ENCODE measurements around the gene PSMD8. TPM values are rescaled to one million over a fixed set of nuclear protein-coding genes. Genes with fewer than 3 reads are reported as not detected.
A peak's percentile ranks its signal among the peaks of the same experiment; 100 is the strongest.

Gene PSMD8
- total and polyA plus RNA-seq, 4 experiments from 2014 or later = 89.6 to 197 (median 134) TPM

GRCh38 chr19:38371081-38371480 is 3.3 kb upstream of the PSMD8 start:
- intact Hi-C loops (cut with micrococcal nuclease) = loop anchor here (10.0 kb wide), 2 partner anchors 244 to 466 kb away; partner anchors contain the start of genes EIF3K, MAP4K1, SIPA1L3 and WDR87

GRCh38 chr19:38373907-38374331 is 452 bp upstream of the PSMD8 start:
- H3K4me3 Mint-ChIP-seq = peak overlapping the region; percentile 90 to 99 (median 98)
- no peaks in the 10 kb centered on the region for H3K27me3 ChIP-seq (ENCODE audit: insufficient read depth, low read length)
- POLR2A ChIA-PET (ENCODE audit: partially characterized antibody) = interaction anchor here (0.8 to 5.7 kb wide), 23 partner anchors 11 to 1062 kb away, joined by 3 to 90 read pairs (median 6); partner anchors contain the start of genes ACTN4, CATSPERG, EIF3K and FAM98C
- H3K9me3 Mint-ChIP-seq = no peaks in the 10 kb centered on the region
- H3K4me1 Mint-ChIP-seq = peaks cover 16 to 30% (median 23%) of the 10 kb centered on the region in 4 donors
- no peak for DNase-seq
- H3K27ac Mint-ChIP-seq = peak overlapping the region; percentile 90 to 99 (median 98)
- H3K4me3 ChIP-seq (ENCODE audit: low read length in 2 of 2) = peak overlapping the region; percentile 64 to 97
- H3K9me3 ChIP-seq (ENCODE audit: control insufficient read depth in 1 of 2, low read length in 2 of 2) = no peaks in the 10 kb centered on the region
- peak overlapping the region; percentile 94 for H3K27ac ChIP-seq (ENCODE audit: low read depth, low read length)
- peaks cover 30% of the 10 kb centered on the region for H3K4me1 ChIP-seq (ENCODE audit: insufficient read depth, low read length)
- intact Hi-C loops (cut with micrococcal nuclease) = loop anchor here (1.0 to 10.0 kb wide), 8 partner anchors 12 to 525 kb away; partner anchors contain the start of genes EIF3K, GGN, MAP4K1 and NFKBIB
- H3K36me3 Mint-ChIP-seq = peaks cover 14 to 18% of the 10 kb centered on the region in 2 donors
- H3K27me3 Mint-ChIP-seq = peaks cover 2% of the 10 kb centered on the region in 2 donors
- CTCF ChIA-PET (ENCODE audit: partially characterized antibody) = interaction anchor here (0.9 to 3.1 kb wide), 19 partner anchors 12 to 557 kb away, joined by 3 to 31 read pairs (median 5); partner anchors contain the start of genes CATSPERG, FAM98C, GGN and MRPS12
- H3K36me3 ChIP-seq (ENCODE audit: insufficient read depth, low read length) = peaks cover 12% of the 10 kb centered on the region

More at GRCh38 chr19:38371081-38371480, 3.3 kb upstream of the PSMD8 start:
- Histone ChIP-seq H3K4me3 (ENCODE audit: low read length in 2 of 2) (no peak overlapping the region), H3K27ac (ENCODE audit: low read depth, low read length) (no peak overlapping the region), H3K36me3 (ENCODE audit: insufficient read depth, low read length) (no peaks in the 10 kb centered on the region), H3K9me3 (ENCODE audit: control insufficient read depth in 1 of 2, low read length in 2 of 2) (no peaks in the 10 kb centered on the region), H3K4me1 (ENCODE audit: insufficient read depth, low read length) (peaks cover 17% of the 10 kb centered on the region), H3K27me3 (ENCODE audit: insufficient read depth, low read length) (no peaks in the 10 kb centered on the region)
- H3K27me3 Mint-ChIP-seq = peaks cover 2 to 5% of the 10 kb centered on the region in 2 donors
- peaks cover 9 to 12% of the 10 kb centered on the region in 2 donors for H3K36me3 Mint-ChIP-seq
- CTCF ChIA-PET (ENCODE audit: partially characterized antibody) = interaction anchor here (0.6 to 0.9 kb wide), 2 partner anchors 35 to 40 kb away, joined by 3 read pairs; partner anchors contain the start of gene CATSPERG
- peaks cover 11 to 21% (median 16%) of the 10 kb centered on the region in 4 donors for H3K4me1 Mint-ChIP-seq
- H3K9me3 Mint-ChIP-seq = no peaks in the 10 kb centered on the region
- POLR2A ChIA-PET (ENCODE audit: partially characterized antibody) = interaction anchor here (0.9 kb wide), 1 partner anchor 35 kb away, joined by 3 read pairs; the partner anchor contains the start of gene CATSPERG
- H3K27ac Mint-ChIP-seq = no peak overlapping the region
- DNase-seq = peak in 1 of 5 donors; percentile 8
- H3K4me3 Mint-ChIP-seq = no peak overlapping the region

GRCh38 chr19:38375098-38375493 is 725 bp downstream of the PSMD8 start:
- H3K27me3 Mint-ChIP-seq = peaks cover 2% of the 10 kb centered on the region in 2 donors
- peaks cover 21% of the 10 kb centered on the region for H3K36me3 ChIP-seq (ENCODE audit: insufficient read depth, low read length)
- H3K4me3 Mint-ChIP-seq = peak overlapping the region; percentile 96 to 99 (median 98)
- peak overlapping the region; percentile 71 to 97 for H3K4me3 ChIP-seq (ENCODE audit: low read length in 2 of 2)
- peaks cover 19 to 35% (median 24%) of the 10 kb centered on the region in 4 donors for H3K4me1 Mint-ChIP-seq
- H3K9me3 ChIP-seq (ENCODE audit: control insufficient read depth in 1 of 2, low read length in 2 of 2) = no peaks in the 10 kb centered on the region
- H3K27me3 ChIP-seq (ENCODE audit: insufficient read depth, low read length) = no peaks in the 10 kb centered on the region
- CTCF ChIA-PET (ENCODE audit: partially characterized antibody) = interaction anchor here (1.4 to 3.4 kb wide), 6 partner anchors 13 to 555 kb away, joined by 4 to 31 read pairs (median 10); partner anchors contain the start of genes FAM98C, GGN, MRPS12 and SARS2
- H3K27ac ChIP-seq (ENCODE audit: low read depth, low read length) = peak overlapping the region; percentile 94
- POLR2A ChIA-PET (ENCODE audit: partially characterized antibody) = interaction anchor here (1.2 to 5.7 kb wide), 13 partner anchors 10 to 1016 kb away, joined by 3 to 90 read pairs (median 12); partner anchors contain the start of genes CATSPERG, FAM98C, GGN and MED29
- intact Hi-C loops (cut with micrococcal nuclease) = loop anchor here (10.0 kb wide), 2 partner anchors 240 to 470 kb away; partner anchors contain the start of genes EIF3K, MAP4K1, SIPA1L3 and WDR87
- peaks cover 30% of the 10 kb centered on the region for H3K4me1 ChIP-seq (ENCODE audit: insufficient read depth, low read length)
- no peaks in the 10 kb centered on the region for H3K9me3 Mint-ChIP-seq
- peaks cover 20 to 27% of the 10 kb centered on the region in 2 donors for H3K36me3 Mint-ChIP-seq
- H3K27ac Mint-ChIP-seq = peak overlapping the region; percentile 90 to 99 (median 98)
- DNase-seq = no peak

GRCh38 chr19:38375748-38376147 is 1.4 kb downstream of the PSMD8 start:
- CTCF ChIA-PET (ENCODE audit: partially characterized antibody) = interaction anchor here (1.3 to 3.4 kb wide), 3 partner anchors 12 to 555 kb away, joined by 4 to 31 read pairs (median 9); partner anchors contain the start of genes FAM98C, GGN, MRPS12 and SARS2
- Mint-ChIP-seq H3K4me3 (peak overlapping the region; percentile 96 to 99 (median 98)), H3K4me1 (peaks cover 19 to 35% (median 24%) of the 10 kb centered on the region in 4 donors), H3K36me3 (peaks cover 26 to 30% of the 10 kb centered on the region in 2 donors), H3K9me3 (no peaks in the 10 kb centered on the region), H3K27me3 (peaks cover 0 to 2% of the 10 kb centered on the region in 2 donors), H3K27ac (peak overlapping the region in 5 of 7 donors; percentile 90 to 99 (median 99))
- Histone ChIP-seq H3K9me3 (ENCODE audit: control insufficient read depth in 1 of 2, low read length in 2 of 2) (no peaks in the 10 kb centered on the region), H3K36me3 (ENCODE audit: insufficient read depth, low read length) (peaks cover 25% of the 10 kb centered on the region), H3K4me3 (ENCODE audit: low read length in 2 of 2) (peak overlapping the region; percentile 71 to 97), H3K27me3 (ENCODE audit: insufficient read depth, low read length) (no peaks in the 10 kb centered on the region), H3K4me1 (ENCODE audit: insufficient read depth, low read length) (peaks cover 30% of the 10 kb centered on the region), H3K27ac (ENCODE audit: low read depth, low read length) (peak overlapping the region; percentile 94)
- POLR2A ChIA-PET (ENCODE audit: partially characterized antibody) = interaction anchor here (1.4 to 5.7 kb wide), 5 partner anchors 9 to 40 kb away, joined by 7 to 90 read pairs (median 77); partner anchors contain the start of genes CATSPERG, FAM98C, GGN and SPRED3
- DNase-seq = peak in 1 of 5 donors; percentile 34
- intact Hi-C loops (cut with micrococcal nuclease) = loop anchor here (10.0 kb wide), 2 partner anchors 239 to 471 kb away; partner anchors contain the start of genes EIF3K, MAP4K1, SIPA1L3 and WDR87

- intact Hi-C loops (cut with micrococcal nuclease) = loop anchor here (10.0 kb wide), 2 partner anchors 238 to 472 kb away; partner anchors contain the start of genes EIF3K, MAP4K1, SIPA1L3 and WDR87
- Histone ChIP-seq H3K4me3 (ENCODE audit: low read length in 2 of 2) (no peak overlapping the region), H3K9me3 (ENCODE audit: control insufficient read depth in 1 of 2, low read length in 2 of 2) (no peaks in the 10 kb centered on the region), H3K4me1 (ENCODE audit: insufficient read depth, low read length) (peaks cover 30% of the 10 kb centered on the region), H3K36me3 (ENCODE audit: insufficient read depth, low read length) (peaks cover 34% of the 10 kb centered on the region), H3K27me3 (ENCODE audit: insufficient read depth, low read length) (no peaks in the 10 kb centered on the region), H3K27ac (ENCODE audit: low read depth, low read length) (no peak overlapping the region)
- Mint-ChIP-seq H3K36me3 (peaks cover 35 to 39% of the 10 kb centered on the region in 2 donors), H3K27me3 (peaks cover 0 to 2% of the 10 kb centered on the region in 2 donors), H3K9me3 (no peaks in the 10 kb centered on the region), H3K4me3 (peak overlapping the region; percentile 70 to 99 (median 80)), H3K4me1 (peaks cover 19 to 35% (median 24%) of the 10 kb centered on the region in 4 donors), H3K27ac (peak overlapping the region in 3 of 7 donors; percentile 37 to 81 (median 54))
- POLR2A ChIA-PET (ENCODE audit: partially characterized antibody) = interaction anchor here (1.4 to 5.7 kb wide), 3 partner anchors 9 to 19 kb away, joined by 7 to 78 read pairs (median 14); partner anchors contain the start of genes GGN and SPRED3
- CTCF ChIA-PET (ENCODE audit: partially characterized antibody) = interaction anchor here (1.3 to 3.4 kb wide), 3 partner anchors 11 to 554 kb away, joined by 4 to 31 read pairs (median 9); partner anchors contain the start of genes FAM98C, GGN, MRPS12 and SARS2
- DNase-seq = peak in 1 of 5 donors; percentile 32
Observed at GRCh38 chr19:38376576-38376975, 2.2 kb downstream of the PSMD8 start.

GRCh38 chr19:38377052-38377451 is 2.7 kb downstream of the PSMD8 start:
- Histone ChIP-seq H3K4me3 (ENCODE audit: low read length in 2 of 2) (no peak overlapping the region), H3K27ac (ENCODE audit: low read depth, low read length) (no peak overlapping the region), H3K9me3 (ENCODE audit: control insufficient read depth in 1 of 2, low read length in 2 of 2) (no peaks in the 10 kb centered on the region), H3K36me3 (ENCODE audit: insufficient read depth, low read length) (peaks cover 38% of the 10 kb centered on the region), H3K27me3 (ENCODE audit: insufficient read depth, low read length) (no peaks in the 10 kb centered on the region), H3K4me1 (ENCODE audit: insufficient read depth, low read length) (peaks cover 30% of the 10 kb centered on the region)
- ChIA-PET CTCF (ENCODE audit: partially characterized antibody) (interaction anchor here (1.2 to 3.4 kb wide), 3 partner anchors 11 to 133 kb away, joined by 4 to 10 read pairs (median 9); partner anchors contain the start of genes FAM98C, GGN and SPRED3), POLR2A (ENCODE audit: partially characterized antibody) (interaction anchor here (1.6 to 5.7 kb wide), 2 partner anchors 12 to 18 kb away, joined by 3 to 78 read pairs; partner anchors contain the start of genes GGN and SPRED3)
- peaks cover 19 to 35% (median 24%) of the 10 kb centered on the region in 4 donors for H3K4me1 Mint-ChIP-seq
- H3K36me3 Mint-ChIP-seq = peaks cover 40 to 43% of the 10 kb centered on the region in 2 donors
- H3K27ac Mint-ChIP-seq = peak overlapping the region in 1 of 7 donors; percentile 54
- DNase-seq = no peak
- no peaks in the 10 kb centered on the region for H3K9me3 Mint-ChIP-seq
- intact Hi-C loops (cut with micrococcal nuclease) = loop anchor here (10.0 kb wide), 2 partner anchors 238 to 472 kb away; partner anchors contain the start of genes EIF3K, MAP4K1, SIPA1L3 and WDR87
- H3K27me3 Mint-ChIP-seq = peaks cover 0 to 2% of the 10 kb centered on the region in 2 donors
- peak overlapping the region in 4 of 8 donors; percentile 70 to 98 (median 80) for H3K4me3 Mint-ChIP-seq
